Measurements from ENCODE around the gene SPDYE17.
"Not testable (repeated sequence)": the region's sequence is repeated elsewhere in the genome, so short reads cannot be mapped to it uniquely, and the experiment has no call there.

The SPDYE17 gene, protein sequence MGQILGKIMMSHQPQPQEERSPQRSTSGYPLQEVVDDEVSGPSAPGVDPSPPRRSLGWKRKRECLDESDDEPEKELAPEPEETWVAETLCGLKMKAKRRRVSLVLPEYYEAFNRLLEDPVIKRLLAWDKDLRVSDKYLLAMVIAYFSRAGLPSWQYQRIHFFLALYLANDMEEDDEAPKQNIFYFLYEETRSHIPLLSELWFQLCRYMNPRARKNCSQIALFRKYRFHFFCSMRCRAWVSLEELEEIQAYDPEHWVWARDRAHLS

DNA sequence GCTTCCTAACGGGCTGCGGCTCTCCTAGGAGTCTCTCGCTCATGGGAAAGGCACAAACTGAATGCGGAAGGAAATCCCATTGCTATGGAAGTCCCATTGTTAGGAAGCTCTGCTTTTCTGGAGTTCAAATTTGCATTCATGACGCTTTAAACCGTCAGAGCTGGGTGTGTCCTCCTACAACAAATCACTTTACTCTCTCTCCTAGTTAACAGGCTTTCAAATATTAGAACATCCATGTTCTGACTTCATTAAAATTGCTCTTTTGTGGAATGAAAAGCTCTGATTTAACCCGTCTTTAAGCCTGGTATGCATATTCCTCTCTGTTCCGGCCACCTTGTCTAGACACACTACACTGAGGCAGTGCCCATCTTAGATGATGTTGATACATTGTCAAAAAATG, at the start of gene SPDYE17:
Gene SPDYE17 (minus strand): TSS at position 101 of the 400 bp plus-strand sequence. CDS start 1,791 bp downstream, outside the sequence.
- not testable (repeated sequence) for DNase-seq (ENCODE audit: low spot score)

GRCh38 chr7:77080236-77080635, 48.1 kb upstream of the SPDYE17 start:
- DNase-seq (ENCODE audit: low spot score): not testable (repeated sequence)

DNA sequence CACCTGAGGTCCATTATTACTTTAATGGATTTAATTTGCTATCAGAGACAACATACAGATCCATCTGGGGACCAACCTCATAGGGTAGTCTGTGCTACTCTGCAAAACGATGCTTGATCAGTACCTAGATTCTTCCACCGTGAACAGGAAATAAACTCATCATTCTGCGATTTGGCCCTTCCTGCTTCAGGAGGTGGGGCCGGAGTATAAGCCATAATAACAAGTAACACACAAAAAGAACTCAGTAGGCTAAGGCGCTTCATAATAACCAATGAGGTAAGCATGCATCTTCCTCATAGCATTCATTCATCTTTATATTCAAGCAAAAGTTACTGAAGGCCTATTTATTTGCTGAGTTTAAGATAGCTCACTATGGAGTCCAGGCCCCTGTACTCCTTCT, 47.5 kb upstream of the SPDYE17 start:
- not testable (repeated sequence) for DNase-seq (ENCODE audit: low spot score)

DNA sequence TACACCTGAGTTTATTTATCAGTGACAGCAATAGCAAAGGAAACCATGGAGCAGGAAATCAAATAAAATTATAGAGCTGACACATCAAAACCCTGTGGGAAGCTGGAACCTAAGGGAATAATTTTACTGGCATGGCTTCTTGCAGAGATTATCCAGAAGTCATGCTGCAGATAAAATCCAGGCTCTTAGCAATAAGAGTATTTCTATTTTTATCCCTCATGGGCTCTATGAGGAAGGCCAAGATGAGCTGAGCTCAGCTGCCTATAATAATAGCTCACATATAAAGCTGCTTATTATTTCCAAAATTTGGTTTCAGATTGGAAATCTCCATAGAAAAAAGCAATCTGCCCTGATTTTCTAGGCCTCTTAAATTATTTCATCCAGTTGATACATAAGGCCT, 47.0 kb upstream of the SPDYE17 start:
- DNase-seq (ENCODE audit: low spot score): not testable (repeated sequence)

DNA sequence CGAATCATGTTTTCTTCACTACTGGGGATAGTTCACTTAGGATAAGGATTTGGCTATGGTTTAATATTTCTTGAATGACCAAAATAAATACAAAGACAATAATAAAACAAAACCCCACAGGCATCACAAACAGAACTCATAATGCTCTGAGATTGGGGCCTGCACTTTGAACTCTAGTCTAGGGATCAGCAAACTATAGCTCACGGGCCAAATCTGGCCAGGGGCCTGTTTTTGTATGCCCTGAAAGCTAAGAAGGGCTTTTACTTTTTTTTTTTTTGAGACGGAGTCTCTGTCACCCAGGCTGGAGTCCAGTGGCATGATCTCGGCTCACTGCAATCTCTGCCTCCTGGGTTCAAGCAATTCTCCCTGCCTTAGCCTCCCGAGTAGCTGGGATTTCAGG, 44.9 kb upstream of the SPDYE17 start:
- DNase-seq (ENCODE audit: low spot score): not testable (repeated sequence)

- DNase-seq (ENCODE audit: low spot score): not testable (repeated sequence)
Measured at GRCh38 chr7:77074786-77075396, 42.7 kb upstream of the SPDYE17 start.

DNA sequence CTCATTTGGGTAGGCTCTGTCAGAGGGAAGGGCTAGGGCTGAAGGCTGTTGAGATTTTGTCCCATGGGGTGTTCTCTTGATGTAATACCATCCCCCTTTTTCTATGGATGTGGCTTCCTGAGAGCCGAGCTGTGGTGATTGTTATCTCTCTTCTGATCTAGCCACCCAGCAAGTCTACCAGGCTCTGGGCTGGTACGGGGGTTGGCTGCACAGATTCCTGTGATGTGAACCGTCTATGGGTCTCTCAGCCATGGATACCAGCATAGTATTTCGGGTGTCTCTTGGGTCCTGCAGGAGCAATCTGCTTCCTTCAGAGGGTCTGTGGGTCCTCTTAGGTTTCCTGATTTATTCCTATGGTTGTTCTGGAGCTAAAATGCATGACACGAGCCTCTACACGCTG, 38.9 kb upstream of the SPDYE17 start:
- not testable (repeated sequence) for DNase-seq (ENCODE audit: low spot score)

DNA sequence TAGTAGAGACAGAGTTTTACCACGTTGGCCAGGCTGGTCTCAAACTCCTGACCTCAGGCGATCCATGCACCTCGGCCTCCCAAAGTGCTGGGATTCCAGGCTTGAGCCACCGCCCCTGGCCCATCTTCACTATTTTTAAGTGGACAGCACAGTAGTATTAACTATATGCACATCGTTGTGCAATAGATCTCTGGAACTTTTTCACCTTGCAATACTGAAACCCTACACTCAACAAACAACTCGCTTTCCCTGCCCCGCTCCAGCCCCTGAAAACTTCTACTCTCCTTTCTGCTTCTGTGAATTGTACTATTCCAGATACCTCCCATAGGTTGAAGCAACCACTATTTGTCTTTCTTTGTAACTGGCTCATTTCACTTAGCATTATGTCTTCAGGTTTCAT, 33.7 kb upstream of the SPDYE17 start:
- not testable (repeated sequence) for DNase-seq (ENCODE audit: low spot score)

GRCh38 chr7:77063732-77064131, 31.6 kb upstream of the SPDYE17 start:
- DNase-seq (ENCODE audit: low spot score): not testable (repeated sequence)

GRCh38 chr7:77062557-77062956, 30.4 kb upstream of the SPDYE17 start, which contains the start of gene SPDYE18:
SPDYE18 (minus strand) TSS chr7:77062558; CDS start chr7:77060512, 2,046 bp downstream.
- not testable (repeated sequence) for DNase-seq (ENCODE audit: low spot score)

DNA sequence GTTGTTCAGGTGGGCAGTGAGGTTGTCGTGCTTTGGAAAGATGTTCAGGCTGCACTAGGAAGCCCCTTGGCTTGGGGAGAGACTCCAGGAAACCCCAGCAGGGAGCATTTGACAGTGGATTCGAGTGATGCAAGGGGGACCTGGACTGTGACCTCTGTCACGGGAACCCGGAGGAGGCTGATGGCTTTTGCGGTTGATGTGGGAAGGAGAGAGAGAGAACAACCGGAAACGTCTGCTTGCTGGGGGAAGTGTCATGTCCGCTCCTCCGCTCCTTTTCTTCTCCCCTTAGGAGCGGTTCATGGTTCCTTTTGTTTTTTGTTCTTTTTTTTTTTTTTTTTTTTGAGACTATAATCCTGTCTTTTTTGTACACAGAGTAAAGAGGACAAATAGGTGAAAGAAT, 5.8 kb downstream of the SPDYE17 start:
- not testable (repeated sequence) for DNase-seq (ENCODE audit: low spot score)

GRCh38 chr7:77010074-77010680, 22.0 kb downstream of the SPDYE17 start:
- not testable (repeated sequence) for DNase-seq (ENCODE audit: low spot score)

DNA sequence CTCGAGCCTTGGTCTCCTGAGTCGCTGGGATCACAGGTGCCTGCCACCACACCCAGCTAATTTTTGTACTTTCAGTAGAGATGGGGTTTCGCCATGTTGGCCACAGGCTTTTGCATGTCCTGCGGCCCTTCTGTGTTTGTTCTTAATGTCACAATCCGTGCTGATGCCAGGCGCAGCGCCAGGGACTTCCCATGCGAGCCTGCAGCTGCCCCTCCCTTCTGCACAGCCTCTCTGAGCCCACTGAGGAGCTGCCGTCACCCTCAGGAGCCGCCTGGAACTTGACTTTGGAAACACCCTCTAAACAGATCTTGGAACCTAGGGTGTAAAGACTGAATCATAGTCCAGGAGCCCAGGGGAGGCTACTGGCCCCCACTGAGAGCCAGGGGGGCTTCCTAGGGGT, 24.2 kb downstream of the SPDYE17 start:
- not testable (repeated sequence) for DNase-seq (ENCODE audit: low spot score)

GRCh38 chr7:77006127-77007110, 25.7 kb downstream of the SPDYE17 start:
- DNase-seq (ENCODE audit: low spot score): not testable (repeated sequence)

GRCh38 chr7:77005461-77006057, 26.6 kb downstream of the SPDYE17 start:
- not testable (repeated sequence) for DNase-seq (ENCODE audit: low spot score)

DNA sequence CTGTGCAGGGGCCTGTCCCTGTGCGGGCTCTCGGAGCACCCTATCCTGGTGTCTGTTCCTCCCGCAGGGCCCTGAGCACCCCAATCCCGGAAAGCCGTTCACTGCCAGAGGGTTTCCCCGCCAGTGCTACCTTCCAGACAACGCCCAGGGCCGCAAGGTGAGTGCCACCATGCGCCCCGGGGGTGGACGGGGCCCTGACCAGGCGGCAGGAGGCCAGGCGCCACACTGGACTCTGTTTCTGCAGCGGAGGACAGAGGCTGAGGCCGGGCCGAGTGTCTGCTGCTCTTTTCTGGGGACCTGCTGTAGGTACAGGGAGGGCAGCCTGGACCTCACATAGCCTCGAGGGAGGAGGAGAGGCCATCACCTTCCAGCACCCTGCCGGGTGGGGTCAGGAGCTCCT, 28.0 kb downstream of the SPDYE17 start:
- not testable (repeated sequence) for DNase-seq (ENCODE audit: low spot score)

DNA sequence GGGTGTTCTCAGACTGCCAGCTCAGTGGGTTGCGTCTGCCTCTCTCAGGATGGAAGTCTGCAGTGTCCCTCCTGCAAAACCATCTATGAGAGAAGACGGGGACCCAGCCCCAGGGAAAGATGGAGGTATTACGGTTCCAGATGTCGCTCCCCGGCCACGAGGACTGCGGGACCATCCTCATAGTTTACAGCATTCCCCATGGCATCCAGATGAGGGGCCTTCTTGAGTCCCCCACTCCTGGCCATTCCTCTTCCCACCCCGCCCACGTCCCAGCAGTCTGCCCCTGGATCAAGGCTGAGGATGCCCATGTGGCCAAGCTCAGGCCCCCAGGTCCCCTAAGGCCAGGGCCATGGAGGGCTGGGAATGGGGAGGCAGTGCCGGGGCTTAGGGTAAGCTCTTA, 28.9 kb downstream of the SPDYE17 start:
- not testable (repeated sequence) for DNase-seq (ENCODE audit: low spot score)

DNA sequence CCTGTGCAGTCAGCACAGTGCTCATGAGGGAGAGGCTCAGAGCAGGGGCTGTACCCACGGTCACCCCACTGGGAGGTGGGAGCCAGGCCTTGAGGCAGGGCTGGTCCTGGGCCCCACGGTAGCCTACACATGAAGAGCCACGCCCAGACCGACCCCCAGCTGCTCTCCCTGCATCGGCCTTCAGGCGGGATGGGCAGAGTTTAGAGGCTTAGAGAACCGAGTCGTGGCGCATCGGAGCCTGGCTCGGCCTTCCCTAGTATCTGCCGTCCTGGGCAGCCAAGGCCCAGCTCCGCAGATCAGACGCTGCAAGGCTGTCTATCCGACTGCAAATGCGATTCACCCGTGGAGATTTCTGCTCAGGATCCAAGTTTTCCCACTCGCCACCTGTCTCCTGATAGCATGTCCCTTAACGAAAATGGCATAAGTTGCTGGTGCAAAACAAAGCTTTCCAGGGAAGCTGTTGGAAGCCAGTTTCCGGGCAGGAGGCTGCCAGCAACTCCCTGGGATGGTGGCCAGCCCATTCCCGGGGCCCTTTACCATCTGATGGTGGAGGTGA, 29.4 kb downstream of the SPDYE17 start:
- DNase-seq (ENCODE audit: low spot score): not testable (repeated sequence)

DNA sequence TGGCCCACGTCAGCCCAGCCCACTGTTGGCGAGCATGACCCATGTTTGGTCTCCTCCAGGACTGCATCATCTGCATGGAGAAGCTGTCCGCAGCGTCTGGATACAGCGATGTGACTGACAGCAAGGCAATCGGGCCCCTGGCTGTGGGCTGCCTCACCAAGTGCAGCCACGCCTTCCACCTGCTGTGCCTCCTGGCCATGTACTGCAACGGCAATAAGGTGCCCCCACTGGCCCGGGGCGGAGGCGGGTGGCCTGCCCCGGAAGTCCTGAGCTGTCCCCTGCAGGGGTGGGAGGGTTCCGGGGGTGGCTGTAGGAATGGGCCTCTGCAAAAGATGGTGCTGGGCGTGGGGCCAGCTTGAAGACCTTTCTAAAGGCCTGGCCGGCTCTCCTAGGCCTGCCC, 30.1 kb downstream of the SPDYE17 start:
- DNase-seq (ENCODE audit: low spot score): not testable (repeated sequence)

DNA sequence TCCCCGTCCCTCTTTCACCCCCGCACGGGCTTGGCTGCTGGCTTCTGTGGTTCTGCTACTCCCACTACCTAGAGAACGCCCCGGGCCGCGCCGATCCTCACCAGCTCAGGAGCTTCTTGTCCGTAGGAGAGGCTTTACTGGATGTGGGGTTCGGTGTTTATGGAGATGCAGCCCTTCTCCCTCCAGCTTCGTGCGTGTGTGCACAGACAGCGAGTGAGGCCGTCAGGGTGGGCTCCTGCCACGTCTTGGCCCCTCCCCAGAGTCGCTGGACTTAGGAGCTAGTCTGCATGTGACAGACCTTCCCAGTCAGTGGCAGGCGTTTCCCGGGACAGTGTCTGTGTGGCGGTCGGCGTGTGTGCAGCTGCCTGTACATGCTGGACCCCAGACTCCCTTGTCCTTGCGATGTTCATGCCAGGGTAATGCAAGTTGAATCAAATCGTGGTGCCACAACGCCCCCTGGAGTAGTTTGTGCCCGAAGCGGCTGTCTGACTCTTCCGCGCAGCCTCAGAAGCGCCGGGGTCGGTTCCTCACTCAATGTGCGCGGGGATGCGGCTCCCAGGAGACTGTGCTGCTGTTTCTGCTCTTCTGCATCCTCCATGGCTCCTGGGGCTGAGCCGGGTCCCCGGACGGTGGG, 32.6 kb downstream of the SPDYE17 start:
- not testable (repeated sequence) for DNase-seq (ENCODE audit: low spot score)

Measured in activated CD4-positive, alpha-beta T cell treated with anti-CD3 and anti-CD28 coated beads, Interleukin-2, Interleukin-4, amounts not matched to agents 100 ng/mL and 50 ng/mL, durations not matched to agents 16 hours and 8 hours (primary cell).